Brain microvascular endothelial cell (primary cell): Measurements from ENCODE around the gene ALOX15.
A peak's percentile ranks its signal among the peaks of the same experiment; 100 is the strongest.
"Not testable (repeated sequence)": the region's sequence is repeated elsewhere in the genome, so short reads cannot be mapped to it uniquely, and the experiment has no call there.

Experiments
- DNase-seq: peaks from one replicate; pipeline ENCODE4 v3.0.0-alpha.2; 2020
- H3K27ac ChIP-seq: fragments of 250-450 bp; sonication (Bioruptor Pico); 2 replicates; pipeline ENCODE4 v1.5.1; 2020; ENCODE audit warnings: mild to moderate bottlenecking, moderate library complexity
- H3K27me3 ChIP-seq: fragments of 250-450 bp; sonication (Bioruptor Pico); replicated peaks from 2 replicates; pipeline ENCODE4 v1.5.1; 2020; ENCODE audit warnings: mild to moderate bottlenecking
- H3K36me3 ChIP-seq: fragments of 250-450 bp; sonication (Bioruptor Pico); replicated peaks from 2 replicates; pipeline ENCODE4 v1.5.1; 2020; ENCODE audit warnings: mild to moderate bottlenecking
- H3K4me3 ChIP-seq: 2 replicates; pipeline ENCODE4 v1.5.1; 2011; ENCODE audit warnings: low read depth, mild to moderate bottlenecking, control low read depth, low read length, moderate library complexity
- in situ Hi-C: cut with HindIII; loops from 2 replicates; pipeline ENCODE4 v1.10.0; 2017; ENCODE audit warnings: low sequenced_read_pairs, low pct_ligation_motif_present
- TF ChIP-seq, protein P1 (sequence below): IDR thresholded peaks from 2 replicates; pipeline ENCODE4 v1.5.1; 2011; ENCODE audit warnings: low read depth, mild to moderate bottlenecking, moderate library complexity, low read length, control low read depth, inconsistent platforms; ENCODE audit errors: missing control alignments

ALOX15 gene

DNA sequence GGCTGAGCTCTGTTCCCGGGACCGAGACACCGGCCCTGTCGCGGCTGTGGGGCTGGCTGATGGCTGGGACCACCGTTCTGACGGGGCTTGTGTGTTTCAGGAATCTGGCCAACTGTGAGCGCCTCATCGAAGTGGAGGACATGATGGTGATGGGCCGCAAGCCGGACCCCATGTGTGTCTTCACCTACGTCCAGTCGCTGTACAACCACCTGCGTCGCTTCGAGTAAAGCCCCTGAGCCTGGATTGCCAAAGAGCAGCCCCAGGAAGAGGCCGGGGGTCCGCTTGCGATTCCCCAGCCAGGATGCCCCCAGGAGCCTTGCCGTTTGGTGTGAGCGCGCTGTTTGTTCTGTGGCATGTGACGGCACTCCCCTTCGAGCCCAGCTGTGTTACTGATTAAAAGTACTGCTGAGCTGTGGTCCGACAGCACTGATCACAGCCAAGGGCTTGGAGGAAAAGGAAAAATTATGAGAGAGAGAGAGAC is 34.2 kb downstream of the ALOX15 start:
- peaks cover 7% of the 10 kb centered on the region for H3K27me3 ChIP-seq
- in situ Hi-C loops: no loop called here
- H3K4me3 ChIP-seq: no peak overlapping the region

DNA sequence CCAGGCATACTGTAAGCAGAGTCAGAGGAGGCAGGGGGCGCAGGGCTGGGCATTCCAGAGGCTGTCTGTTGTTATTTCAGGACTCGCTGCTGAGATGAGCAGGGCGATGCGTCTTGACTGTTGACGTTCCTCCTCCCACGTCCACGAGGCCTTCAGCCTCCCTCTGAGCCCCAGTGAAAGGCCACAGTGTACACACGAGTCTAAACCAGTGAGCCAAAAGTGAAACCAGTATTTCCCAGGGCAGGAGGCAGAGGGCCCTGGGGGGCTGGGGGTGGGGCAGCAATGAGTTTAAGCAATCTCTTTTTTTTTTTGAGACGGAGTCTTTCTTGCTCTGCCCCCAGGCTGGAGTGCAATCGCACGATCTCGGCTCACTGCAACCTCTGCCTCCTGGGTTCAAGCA is 35.7 kb downstream of the ALOX15 start:
- no peaks in the 10 kb centered on the region for H3K36me3 ChIP-seq
- peak; percentile 73 for DNase-seq
- no peak overlapping the region for H3K4me3 ChIP-seq
- no peak overlapping the region for H3K27ac ChIP-seq
- TF ChIP-seq, protein P1, sequence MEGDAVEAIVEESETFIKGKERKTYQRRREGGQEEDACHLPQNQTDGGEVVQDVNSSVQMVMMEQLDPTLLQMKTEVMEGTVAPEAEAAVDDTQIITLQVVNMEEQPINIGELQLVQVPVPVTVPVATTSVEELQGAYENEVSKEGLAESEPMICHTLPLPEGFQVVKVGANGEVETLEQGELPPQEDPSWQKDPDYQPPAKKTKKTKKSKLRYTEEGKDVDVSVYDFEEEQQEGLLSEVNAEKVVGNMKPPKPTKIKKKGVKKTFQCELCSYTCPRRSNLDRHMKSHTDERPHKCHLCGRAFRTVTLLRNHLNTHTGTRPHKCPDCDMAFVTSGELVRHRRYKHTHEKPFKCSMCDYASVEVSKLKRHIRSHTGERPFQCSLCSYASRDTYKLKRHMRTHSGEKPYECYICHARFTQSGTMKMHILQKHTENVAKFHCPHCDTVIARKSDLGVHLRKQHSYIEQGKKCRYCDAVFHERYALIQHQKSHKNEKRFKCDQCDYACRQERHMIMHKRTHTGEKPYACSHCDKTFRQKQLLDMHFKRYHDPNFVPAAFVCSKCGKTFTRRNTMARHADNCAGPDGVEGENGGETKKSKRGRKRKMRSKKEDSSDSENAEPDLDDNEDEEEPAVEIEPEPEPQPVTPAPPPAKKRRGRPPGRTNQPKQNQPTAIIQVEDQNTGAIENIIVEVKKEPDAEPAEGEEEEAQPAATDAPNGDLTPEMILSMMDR: peak; percentile 10
- H3K27me3 ChIP-seq: peaks cover 8% of the 10 kb centered on the region
- in situ Hi-C loops: no loop called here

More for the DNA sequence above, 34.2 kb downstream of the ALOX15 start:
- no peak for DNase-seq
- H3K27ac ChIP-seq: no peak overlapping the region
- no peaks in the 10 kb centered on the region for H3K36me3 ChIP-seq
- TF ChIP-seq, protein P1: no peak

DNA sequence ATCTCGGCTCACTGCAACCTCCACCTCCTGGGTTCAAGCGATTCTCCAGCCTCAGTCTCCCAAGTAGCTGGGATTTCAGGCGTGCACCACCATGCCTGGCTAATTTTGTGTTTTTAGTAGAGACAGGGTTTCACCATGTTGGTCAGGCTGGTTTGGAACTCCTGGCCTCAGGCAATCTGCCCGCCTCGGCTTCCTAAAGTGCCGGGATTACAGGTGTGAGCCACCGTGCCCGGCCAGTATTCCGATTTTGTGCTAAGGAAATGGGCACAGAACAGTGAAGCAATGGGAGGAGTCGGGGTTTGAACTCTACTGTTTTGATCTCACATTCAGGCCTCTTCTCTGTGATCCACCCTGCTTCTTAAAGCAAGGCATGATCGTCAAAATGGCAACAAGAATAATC is 36.7 kb downstream of the ALOX15 start:
- DNase-seq, H3K4me3 ChIP-seq, in situ Hi-C loops, H3K27me3 ChIP-seq, H3K36me3 ChIP-seq, H3K27ac ChIP-seq: not testable (repeated sequence)

DNA sequence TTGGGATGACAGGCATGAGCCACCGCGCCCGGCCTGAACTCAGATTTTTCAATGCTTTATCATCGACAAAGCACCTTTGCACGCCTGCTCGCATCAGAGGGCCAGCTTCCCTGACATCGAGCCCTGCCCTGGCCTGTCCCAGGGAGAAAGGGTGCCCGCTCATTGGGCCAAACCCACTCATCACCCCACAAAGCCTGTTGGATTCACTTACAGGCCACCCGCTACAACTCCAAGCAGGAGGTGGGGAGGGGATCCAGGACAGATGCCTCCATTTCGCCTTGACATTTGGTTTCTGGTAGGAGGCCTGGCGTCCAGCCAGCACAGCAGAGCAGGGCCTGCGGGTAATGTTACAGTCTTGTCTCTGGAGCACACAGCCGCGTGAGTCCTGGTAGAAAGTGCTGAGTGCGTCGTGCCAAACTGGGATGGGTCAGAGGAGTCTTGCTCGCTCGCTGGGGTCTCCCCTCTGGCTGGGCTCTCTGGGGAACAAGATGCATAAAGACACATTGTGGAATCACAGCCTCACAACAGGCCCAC is 37.3 kb downstream of the ALOX15 start:
- H3K4me3 ChIP-seq: no peak overlapping the region
- TF ChIP-seq, protein P1: no peak
- H3K27ac ChIP-seq: no peak overlapping the region
- peak; percentile 35 for DNase-seq
- H3K27me3 ChIP-seq: peaks cover 10% of the 10 kb centered on the region
- H3K36me3 ChIP-seq: no peaks in the 10 kb centered on the region
- in situ Hi-C loops: no loop called here

DNA sequence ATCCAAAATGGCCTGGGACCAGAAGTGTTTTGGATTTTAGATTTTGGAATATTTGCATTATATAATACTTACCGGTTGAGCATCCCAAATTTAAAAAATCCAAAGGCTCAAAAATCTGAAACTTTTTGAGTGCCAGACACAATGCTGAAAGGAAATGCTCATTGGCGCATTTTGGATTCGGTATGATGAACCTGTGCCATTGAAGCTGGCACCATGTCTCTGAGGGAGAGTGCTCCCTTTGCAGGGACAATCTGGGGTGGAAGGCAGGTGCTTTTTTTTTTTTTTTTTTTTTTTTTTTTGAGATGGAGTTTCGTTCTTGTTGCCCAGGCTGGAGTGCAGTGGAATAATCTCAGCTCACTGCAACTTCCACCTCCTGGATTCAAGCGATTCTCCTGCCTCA is 39.4 kb downstream of the ALOX15 start:
- in situ Hi-C loops: no loop called here

DNA sequence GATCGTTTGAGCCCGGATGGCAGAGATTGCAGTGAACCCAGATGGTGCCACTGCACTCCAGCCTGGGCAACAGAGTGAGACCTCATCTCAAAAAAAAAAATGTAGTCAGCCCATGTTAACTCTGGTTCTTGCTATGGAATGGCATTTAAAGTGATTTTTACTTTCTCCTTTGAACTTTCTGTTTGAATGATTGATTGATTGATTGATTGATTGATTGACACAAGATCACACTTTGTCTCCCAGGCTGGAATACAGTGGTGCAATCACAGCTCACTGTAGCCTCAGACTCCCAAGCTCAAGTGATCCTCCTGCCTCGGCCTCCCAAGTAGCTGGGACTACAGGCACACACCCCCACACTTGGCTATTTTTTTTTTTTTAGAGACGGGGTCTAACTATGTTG is 40.2 kb downstream of the ALOX15 start:
- peaks cover 14% of the 10 kb centered on the region for H3K27me3 ChIP-seq
- TF ChIP-seq, protein P1: no peak
- in situ Hi-C loops: no loop called here
- no peak for DNase-seq
- H3K27ac ChIP-seq: no peak overlapping the region
- no peaks in the 10 kb centered on the region for H3K36me3 ChIP-seq
- H3K4me3 ChIP-seq: no peak overlapping the region

More for the DNA sequence above, 39.4 kb downstream of the ALOX15 start:
- TF ChIP-seq, protein P1: no peak
- no peaks in the 10 kb centered on the region for H3K36me3 ChIP-seq
- H3K27ac ChIP-seq: no peak overlapping the region
- no peak overlapping the region for H3K4me3 ChIP-seq
- DNase-seq: no peak
- H3K27me3 ChIP-seq: peaks cover 14% of the 10 kb centered on the region
